ENCODE data around the gene OR5M10.
"Not testable (repeated sequence)": the region's sequence is repeated elsewhere in the genome, so short reads cannot be mapped to it uniquely, and the experiment has no call there.

OR5M10 gene

DNA sequence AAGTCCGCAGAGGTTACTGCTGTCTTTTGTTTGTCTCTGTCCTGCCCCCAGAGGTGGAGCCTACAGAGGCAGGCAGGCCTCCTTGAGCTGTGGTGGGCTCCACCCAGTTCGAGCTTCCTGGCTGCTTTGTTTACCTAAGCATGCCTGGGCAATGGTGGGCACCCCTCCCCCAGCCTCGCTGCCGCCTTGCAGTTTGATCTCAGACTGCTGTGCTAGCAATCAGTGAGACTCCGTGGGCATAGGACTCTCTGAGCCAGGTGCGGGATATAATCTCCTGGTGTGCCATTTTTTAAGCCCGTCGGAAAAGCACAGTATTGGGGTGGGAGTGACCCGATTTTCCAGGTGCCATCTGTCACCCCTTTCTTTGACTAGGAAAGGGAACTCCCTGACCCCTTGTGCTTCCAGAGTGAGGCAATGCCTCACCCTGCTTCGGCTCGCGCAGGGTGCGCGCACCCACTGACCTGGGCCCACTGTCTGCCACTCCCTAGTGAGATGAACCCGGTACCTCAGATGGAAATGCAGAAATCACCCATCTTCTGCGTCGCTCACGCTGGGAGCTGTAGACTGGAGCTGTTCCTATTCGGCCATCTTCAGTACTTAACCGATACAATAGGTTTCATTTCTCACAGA lies 14.7 kb upstream of the OR5M10 start:
- not testable (repeated sequence) for H3K79me1 ChIP-seq (replicated peaks; ENCODE audit: low read length, poor library complexity, severe bottlenecking); H3K4me1 ChIP-seq (ENCODE audit: control insufficient read depth, insufficient read depth, low read depth, low read length); H2AFZ ChIP-seq (ENCODE audit: low read depth, low read length); H3K4me2 ChIP-seq (ENCODE audit: low read length, poor library complexity, severe bottlenecking); H2BK5ac ChIP-seq (ENCODE audit: low read depth, low read length, poor library complexity, severe bottlenecking); H3K18ac ChIP-seq (ENCODE audit: low read depth in 1 of 2, low read length in 2 of 2); H3K9ac ChIP-seq (ENCODE audit: low read length); H4K91ac ChIP-seq (ENCODE audit: low read length); H4K8ac ChIP-seq (ENCODE audit: low read length); H2BK12ac ChIP-seq (ENCODE audit: low read length in 2 of 2); H3K4me3 ChIP-seq (ENCODE audit: insufficient read depth in 1 of 2, low read depth in 1 of 2, low read length in 2 of 2); H3K23ac ChIP-seq (ENCODE audit: low read length in 2 of 2); H3K4ac ChIP-seq (ENCODE audit: low read depth in 1 of 2, low read length in 2 of 2); H3K27ac ChIP-seq (ENCODE audit: low read length, poor library complexity, severe bottlenecking); DNase-seq; H3K36me3 ChIP-seq (ENCODE audit: control insufficient read depth in 1 of 2, insufficient read depth in 2 of 2, low read depth in 1 of 2, low read length in 2 of 2); H2BK120ac ChIP-seq (ENCODE audit: low read depth, low read length); H3K27me3 ChIP-seq (ENCODE audit: control insufficient read depth in 1 of 2, insufficient read depth in 1 of 2, low read length in 2 of 2); H3K14ac ChIP-seq (ENCODE audit: low read length in 2 of 2); H3K9me3 ChIP-seq (ENCODE audit: control insufficient read depth, low read length); H2AK5ac ChIP-seq (ENCODE audit: low read length, severe bottlenecking); H2BK15ac ChIP-seq (ENCODE audit: low read depth, poor library complexity, severe bottlenecking)
- WGBS, result 89% methylated on average over 16 of the region's 20 CpGs

DNA sequence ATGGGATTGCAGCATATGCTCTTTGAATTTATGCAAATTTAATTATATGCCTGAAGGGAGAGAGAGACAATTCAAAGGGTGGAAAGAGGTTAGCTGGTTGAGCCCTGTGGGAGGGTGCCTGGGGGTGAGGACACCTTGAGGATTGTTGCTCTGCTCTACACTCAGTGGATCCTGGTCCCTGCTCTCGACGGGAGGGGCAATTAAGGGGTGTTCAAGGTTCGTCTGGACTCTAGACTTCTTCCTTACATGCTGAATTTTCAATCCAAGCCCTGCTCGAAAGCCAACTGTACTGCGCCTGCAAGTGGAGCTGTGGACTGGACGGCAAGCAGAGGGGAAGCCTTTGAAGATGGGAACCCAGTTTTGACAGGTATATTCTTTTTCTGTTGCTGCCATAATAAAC lies 18.9 kb downstream of the OR5M10 start:
- H2BK120ac ChIP-seq (ENCODE audit: low read depth, low read length), result no peak overlapping the region
- no peak overlapping the region for H3K4me3 ChIP-seq (ENCODE audit: insufficient read depth in 1 of 2, low read depth in 1 of 2, low read length in 2 of 2)
- H2BK12ac ChIP-seq (ENCODE audit: low read length in 2 of 2), result no peak overlapping the region
- H3K27me3 ChIP-seq (ENCODE audit: control insufficient read depth in 1 of 2, insufficient read depth in 1 of 2, low read length in 2 of 2), result no peaks in the 10 kb centered on the region
- H3K36me3 ChIP-seq (ENCODE audit: control insufficient read depth in 1 of 2, insufficient read depth in 2 of 2, low read depth in 1 of 2, low read length in 2 of 2), result no peaks in the 10 kb centered on the region
- no peak overlapping the region for H3K14ac ChIP-seq (ENCODE audit: low read length in 2 of 2)
- no peak overlapping the region for H2BK15ac ChIP-seq (ENCODE audit: low read depth, poor library complexity, severe bottlenecking)
- no peak overlapping the region for H2BK5ac ChIP-seq (ENCODE audit: low read depth, low read length, poor library complexity, severe bottlenecking)
- H3K23ac ChIP-seq (ENCODE audit: low read length in 2 of 2), result no peak overlapping the region
- H4K91ac ChIP-seq (ENCODE audit: low read length), result no peak overlapping the region
- no peak overlapping the region for H4K8ac ChIP-seq (ENCODE audit: low read length)
- no peak overlapping the region for H3K27ac ChIP-seq (ENCODE audit: low read length, poor library complexity, severe bottlenecking)
- H2AK5ac ChIP-seq (ENCODE audit: low read length, severe bottlenecking), result no peak overlapping the region
- H2AFZ ChIP-seq (ENCODE audit: low read depth, low read length), result no peak overlapping the region
- no peak overlapping the region for H3K9ac ChIP-seq (ENCODE audit: low read length)
- no peaks in the 10 kb centered on the region for H3K79me1 ChIP-seq (replicated peaks; ENCODE audit: low read length, poor library complexity, severe bottlenecking)
- peaks cover 3% of the 10 kb centered on the region for H3K9me3 ChIP-seq (ENCODE audit: control insufficient read depth, low read length)
- no peak overlapping the region for H3K4me2 ChIP-seq (ENCODE audit: low read length, poor library complexity, severe bottlenecking)
- no peaks in the 10 kb centered on the region for H3K4me1 ChIP-seq (ENCODE audit: control insufficient read depth, insufficient read depth, low read depth, low read length)
- 30% methylated on average over 2 of the region's 6 CpGs for WGBS
- H3K4ac ChIP-seq (ENCODE audit: low read depth in 1 of 2, low read length in 2 of 2), result no peak overlapping the region
- no peak for DNase-seq
- H3K18ac ChIP-seq (ENCODE audit: low read depth in 1 of 2, low read length in 2 of 2), result no peak overlapping the region

DNA sequence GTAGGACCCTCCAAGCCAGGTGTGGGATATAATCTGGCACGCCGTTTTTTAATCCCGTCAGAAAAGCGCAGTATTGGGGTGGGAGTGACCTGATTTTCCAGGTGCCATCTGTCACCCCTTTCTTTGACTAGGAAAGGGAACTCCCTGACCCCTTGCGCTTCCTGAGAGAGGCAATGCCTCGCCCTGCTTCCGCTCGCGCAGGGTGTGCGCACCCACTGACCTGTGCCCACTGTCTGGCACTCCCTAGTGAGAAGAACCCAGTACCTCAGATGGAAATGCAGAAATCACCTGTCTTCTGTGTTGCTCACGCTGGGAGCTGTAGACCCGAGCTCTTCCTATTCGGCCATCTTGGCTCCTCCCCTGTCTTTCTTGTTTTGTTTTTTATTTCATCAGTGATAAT lies 22.8 kb downstream of the OR5M10 start:
- H3K36me3 ChIP-seq (ENCODE audit: control insufficient read depth in 1 of 2, insufficient read depth in 2 of 2, low read depth in 1 of 2, low read length in 2 of 2); H2BK5ac ChIP-seq (ENCODE audit: low read depth, low read length, poor library complexity, severe bottlenecking); H2BK15ac ChIP-seq (ENCODE audit: low read depth, poor library complexity, severe bottlenecking); H3K4me3 ChIP-seq (ENCODE audit: insufficient read depth in 1 of 2, low read depth in 1 of 2, low read length in 2 of 2); DNase-seq; H3K27ac ChIP-seq (ENCODE audit: low read length, poor library complexity, severe bottlenecking); H2BK120ac ChIP-seq (ENCODE audit: low read depth, low read length); H3K27me3 ChIP-seq (ENCODE audit: control insufficient read depth in 1 of 2, insufficient read depth in 1 of 2, low read length in 2 of 2); H3K23ac ChIP-seq (ENCODE audit: low read length in 2 of 2); H3K4me2 ChIP-seq (ENCODE audit: low read length, poor library complexity, severe bottlenecking); H2BK12ac ChIP-seq (ENCODE audit: low read length in 2 of 2); H3K9me3 ChIP-seq (ENCODE audit: control insufficient read depth, low read length); H3K4ac ChIP-seq (ENCODE audit: low read depth in 1 of 2, low read length in 2 of 2); H4K91ac ChIP-seq (ENCODE audit: low read length); H2AFZ ChIP-seq (ENCODE audit: low read depth, low read length); H3K79me1 ChIP-seq (replicated peaks; ENCODE audit: low read length, poor library complexity, severe bottlenecking); H4K8ac ChIP-seq (ENCODE audit: low read length); H3K14ac ChIP-seq (ENCODE audit: low read length in 2 of 2); H3K4me1 ChIP-seq (ENCODE audit: control insufficient read depth, insufficient read depth, low read depth, low read length); H3K9ac ChIP-seq (ENCODE audit: low read length); H2AK5ac ChIP-seq (ENCODE audit: low read length, severe bottlenecking); H3K18ac ChIP-seq (ENCODE audit: low read depth in 1 of 2, low read length in 2 of 2): not testable (repeated sequence)
- 84% methylated on average over 10 of the region's 13 CpGs for WGBS

DNA sequence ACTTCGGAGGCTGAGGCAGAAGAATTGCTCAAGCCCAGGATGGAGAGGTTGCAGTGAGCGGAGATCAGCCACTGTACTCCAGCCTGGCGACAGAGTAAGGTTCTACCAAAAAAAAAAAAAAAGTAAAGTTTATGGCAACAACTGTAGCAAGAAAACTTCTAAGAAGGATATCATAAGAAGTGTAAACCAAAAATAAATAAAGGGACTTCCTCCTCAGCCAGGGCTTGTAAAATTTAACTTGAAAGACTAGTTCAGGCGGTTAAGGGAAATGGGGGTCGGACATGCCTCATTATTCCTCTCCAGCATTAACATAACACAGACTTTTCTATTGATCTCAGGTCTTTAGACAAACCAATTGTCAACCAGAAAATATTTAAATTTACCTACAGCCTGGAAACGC lies 32.0 kb downstream of the OR5M10 start:
- Histone ChIP-seq H3K23ac (ENCODE audit: low read length in 2 of 2) (no peak overlapping the region), H3K27ac (ENCODE audit: low read length, poor library complexity, severe bottlenecking) (no peak overlapping the region), H3K4me1 (ENCODE audit: control insufficient read depth, insufficient read depth, low read depth, low read length) (no peaks in the 10 kb centered on the region), H2BK15ac (ENCODE audit: low read depth, poor library complexity, severe bottlenecking) (no peak overlapping the region), H3K4ac (ENCODE audit: low read depth in 1 of 2, low read length in 2 of 2) (no peak overlapping the region), H4K8ac (ENCODE audit: low read length) (no peak overlapping the region), H3K18ac (ENCODE audit: low read depth in 1 of 2, low read length in 2 of 2) (no peak overlapping the region), H3K4me2 (ENCODE audit: low read length, poor library complexity, severe bottlenecking) (no peak overlapping the region), H3K4me3 (ENCODE audit: insufficient read depth in 1 of 2, low read depth in 1 of 2, low read length in 2 of 2) (no peak overlapping the region), H4K91ac (ENCODE audit: low read length) (no peak overlapping the region), H2BK12ac (ENCODE audit: low read length in 2 of 2) (no peak overlapping the region), H3K27me3 (ENCODE audit: control insufficient read depth in 1 of 2, insufficient read depth in 1 of 2, low read length in 2 of 2) (no peaks in the 10 kb centered on the region), H2BK5ac (ENCODE audit: low read depth, low read length, poor library complexity, severe bottlenecking) (no peak overlapping the region), H2BK120ac (ENCODE audit: low read depth, low read length) (no peak overlapping the region), H3K9me3 (ENCODE audit: control insufficient read depth, low read length) (peaks cover 6% of the 10 kb centered on the region), H3K14ac (ENCODE audit: low read length in 2 of 2) (no peak overlapping the region), H2AFZ (ENCODE audit: low read depth, low read length) (no peak overlapping the region), H3K9ac (ENCODE audit: low read length) (no peak overlapping the region), H2AK5ac (ENCODE audit: low read length, severe bottlenecking) (no peak overlapping the region), H3K36me3 (ENCODE audit: control insufficient read depth in 1 of 2, insufficient read depth in 2 of 2, low read depth in 1 of 2, low read length in 2 of 2) (no peaks in the 10 kb centered on the region), H3K79me1 (replicated peaks; ENCODE audit: low read length, poor library complexity, severe bottlenecking) (no peaks in the 10 kb centered on the region)
- DNase-seq, result no peak
- 77% methylated on average over 3 of the region's 6 CpGs for WGBS
